HepG2 (cell line): Measurements from ENCODE around the gene VGLL4. TPM values are rescaled to one million over a fixed set of nuclear protein-coding genes. Genes with fewer than 3 reads are reported as not detected.

Experiments used
- ARNT2 ChIP-seq: sonication (generic); formaldehyde crosslinking; IDR thresholded peaks from 2 replicates; pipeline ENCODE4 v1.8.0; 2022; ENCODE audit warnings: mild to moderate bottlenecking, low read depth, missing genetic modification reagents, moderate library complexity
- ATF7-NPFF ChIP-seq: sonication (generic); formaldehyde crosslinking; IDR thresholded peaks from 2 replicates; pipeline ENCODE4 v1.8.1; 2023; ENCODE audit warnings: mild to moderate bottlenecking, low read depth, missing genetic modification reagents, moderate library complexity
- BRF2 ChIP-seq: sonication (generic); formaldehyde crosslinking; IDR thresholded peaks from 2 replicates; pipeline ENCODE4 v1.8.1; 2022; ENCODE audit warnings: mild to moderate bottlenecking, missing genetic modification reagents
- CENPT ChIP-seq: sonication (generic); formaldehyde crosslinking; IDR thresholded peaks from 2 replicates; pipeline ENCODE4 v1.8.0; 2022; ENCODE audit warnings: low read depth, mild to moderate bottlenecking, moderate library complexity, missing genetic modification reagents
- EED ChIP-seq: sonication (generic); formaldehyde crosslinking; IDR thresholded peaks from 2 replicates; pipeline ENCODE4 v1.5.0; 2020; ENCODE audit warnings: mild to moderate bottlenecking, missing genetic modification reagents
- FOSL2 ChIP-seq: sonication (generic); formaldehyde crosslinking; IDR thresholded peaks from 2 replicates; pipeline ENCODE4 v1.4.0; 2020; ENCODE audit warnings: missing genetic modification reagents
- FOXA3 ChIP-seq: IDR thresholded peaks from 2 replicates; pipeline ENCODE4 v1.6.1; 2016; ENCODE audit warnings: missing genetic modification reagents, missing compliant biosample characterization
- GABPB1 ChIP-seq: IDR thresholded peaks from 2 replicates; pipeline ENCODE4 v1.6.1; 2016; ENCODE audit warnings: mild to moderate bottlenecking, missing genetic modification reagents, moderate library complexity, missing compliant biosample characterization
- GATA4 ChIP-seq: sonication (generic); IDR thresholded peaks from 2 replicates; pipeline ENCODE4 v1.6.1; 2016; ENCODE audit warnings: antibody characterized with exemption, low read depth, borderline replicate concordance
- GATAD1 ChIP-seq: IDR thresholded peaks from 2 replicates; pipeline ENCODE4 v1.6.1; 2016; ENCODE audit warnings: missing genetic modification reagents, missing compliant biosample characterization
- HNRNPK ChIP-seq: fragments of 200-400 bp; formaldehyde crosslinking; IDR thresholded peaks from 2 replicates; pipeline ENCODE4 v1.6.1; 2018; ENCODE audit warnings: low read length, low read depth, moderate library complexity, mild to moderate bottlenecking; ENCODE audit not compliant: poor library complexity, severe bottlenecking
- MAX ChIP-seq: IDR thresholded peaks from 2 replicates; pipeline ENCODE4 v1.6.1; 2012; ENCODE audit warnings: inconsistent platforms
- POLR2AphosphoS2 ChIP-seq: IDR thresholded peaks from 2 replicates; pipeline ENCODE4 v1.6.1; 2011; ENCODE audit warnings: low read depth, low read length, improper control_type of control experiment
- ZBTB1 ChIP-seq: sonication (generic); formaldehyde crosslinking; IDR thresholded peaks from 2 replicates; pipeline ENCODE4 v1.4.0; 2020; ENCODE audit warnings: missing genetic modification reagents, borderline replicate concordance
- ZBTB7B ChIP-seq: sonication (generic); formaldehyde crosslinking; IDR thresholded peaks from 2 replicates; pipeline ENCODE4 v1.4.0; 2020; ENCODE audit warnings: missing genetic modification reagents
- ZNF3 ChIP-seq: IDR thresholded peaks from 2 replicates; pipeline ENCODE4 v1.7.0; 2017; ENCODE audit warnings: inconsistent platforms
- ZNF317 ChIP-seq: sonication (generic); formaldehyde crosslinking; IDR thresholded peaks from 2 replicates; pipeline ENCODE4 v1.5.0; 2020; ENCODE audit warnings: mild to moderate bottlenecking, missing genetic modification reagents
- ZNF512 ChIP-seq: sonication (generic); formaldehyde crosslinking; IDR thresholded peaks from 2 replicates; pipeline ENCODE4 v1.4.0; 2020; ENCODE audit warnings: mild to moderate bottlenecking, missing genetic modification reagents
- polyA plus RNA-seq, 8 experiments: library from polyadenylated mRNA; depleted of rRNA in 3 of 8; stranded (reverse) in 7 of 8; unstranded in 1 of 8; fragments of >200 nt; fragmentation: Illumina TruSeq in 4 of 8; extraction: Trizol in 4 of 8; gene quantifications; 2 replicates each; pipeline versions ENCODE4 v1.2.1 to v1.2.3, GENCODE V29; 2011 to 2016; ENCODE audit warnings: low read depth in 4 of 8, missing spikeins in 1 of 8, mixed read lengths in 1 of 8; ENCODE audit not compliant: insufficient read depth in 1 of 8
- total RNA-seq, 5 experiments: library from RNA; depleted of rRNA; stranded (reverse); fragments of >200 nt; fragmentation: Illumina TruSeq; extraction: Trizol; gene quantifications; 2 replicates each; pipeline ENCODE4 v1.2.3, GENCODE V29; 2016; ENCODE audit warnings: low read depth in 1 of 5
- TF ChIP-seq, protein P1 (sequence below): sonication (generic); formaldehyde crosslinking; IDR thresholded peaks from 2 replicates; pipeline ENCODE4 v1.4.0; 2020; ENCODE audit warnings: missing genetic modification reagents
- TF ChIP-seq, protein P2 (sequence below): sonication (generic); formaldehyde crosslinking; IDR thresholded peaks from 2 replicates; pipeline ENCODE4 v1.4.0; 2020; ENCODE audit warnings: missing genetic modification reagents
- TF ChIP-seq, protein P3 (sequence below): sonication (generic); formaldehyde crosslinking; IDR thresholded peaks from 2 replicates; pipeline ENCODE4 v1.5.1; 2020; ENCODE audit warnings: missing genetic modification reagents, mild to moderate bottlenecking, borderline replicate concordance

Gene VGLL4
- total and polyA plus RNA-seq, 2 of the 13 experiments (the other 11 are each of a cell fraction or from before 2014, with no cell fraction given): 23.2 to 39.0 TPM

GRCh38 chr3:11622586-11623550 is 20.8 kb downstream of the VGLL4 start (continued):
- TF ChIP-seq GABPB1 (CRISPR knock-in tag) (no peak), BRF2 (no peak), EED (CRISPR knock-in tag) (no peak), FOXA3 (CRISPR knock-in tag) (peak; percentile 59), FOSL2 (CRISPR knock-in tag) (peak; percentile 91), GATAD1 (CRISPR knock-in tag) (0 out of 2 replicates have a peak, but pooled peaks have one; percentile 10), ZBTB1 (CRISPR knock-in tag) (no peak), ZNF512 (CRISPR knock-in tag) (no peak), POLR2AphosphoS2 (no peak), ARNT2 (no peak), ZNF317 (CRISPR knock-in tag) (0 out of 2 replicates have a peak, but pooled peaks have one; percentile 9), CENPT (CRISPR knock-in tag) (no peak), MAX (peak; percentile 36; the same call in 1 of the 2 replicates), ZBTB7B (peak; percentile 58; the same call in 1 of the 2 replicates), HNRNPK (no peak), ZNF3 (CRISPR knock-in tag) (peak; percentile 69), ATF7-NPFF (CRISPR knock-in tag) (no peak), GATA4 (no peak)
- TF ChIP-seq, protein P1, sequence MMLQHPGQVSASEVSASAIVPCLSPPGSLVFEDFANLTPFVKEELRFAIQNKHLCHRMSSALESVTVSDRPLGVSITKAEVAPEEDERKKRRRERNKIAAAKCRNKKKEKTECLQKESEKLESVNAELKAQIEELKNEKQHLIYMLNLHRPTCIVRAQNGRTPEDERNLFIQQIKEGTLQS (CRISPR knock-in tag): peak; percentile 47
- TF ChIP-seq, protein P2, sequence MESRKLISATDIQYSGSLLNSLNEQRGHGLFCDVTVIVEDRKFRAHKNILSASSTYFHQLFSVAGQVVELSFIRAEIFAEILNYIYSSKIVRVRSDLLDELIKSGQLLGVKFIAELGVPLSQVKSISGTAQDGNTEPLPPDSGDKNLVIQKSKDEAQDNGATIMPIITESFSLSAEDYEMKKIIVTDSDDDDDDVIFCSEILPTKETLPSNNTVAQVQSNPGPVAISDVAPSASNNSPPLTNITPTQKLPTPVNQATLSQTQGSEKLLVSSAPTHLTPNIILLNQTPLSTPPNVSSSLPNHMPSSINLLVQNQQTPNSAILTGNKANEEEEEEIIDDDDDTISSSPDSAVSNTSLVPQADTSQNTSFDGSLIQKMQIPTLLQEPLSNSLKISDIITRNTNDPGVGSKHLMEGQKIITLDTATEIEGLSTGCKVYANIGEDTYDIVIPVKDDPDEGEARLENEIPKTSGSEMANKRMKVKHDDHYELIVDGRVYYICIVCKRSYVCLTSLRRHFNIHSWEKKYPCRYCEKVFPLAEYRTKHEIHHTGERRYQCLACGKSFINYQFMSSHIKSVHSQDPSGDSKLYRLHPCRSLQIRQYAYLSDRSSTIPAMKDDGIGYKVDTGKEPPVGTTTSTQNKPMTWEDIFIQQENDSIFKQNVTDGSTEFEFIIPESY (CRISPR knock-in tag): no peak
- TF ChIP-seq, protein P3, sequence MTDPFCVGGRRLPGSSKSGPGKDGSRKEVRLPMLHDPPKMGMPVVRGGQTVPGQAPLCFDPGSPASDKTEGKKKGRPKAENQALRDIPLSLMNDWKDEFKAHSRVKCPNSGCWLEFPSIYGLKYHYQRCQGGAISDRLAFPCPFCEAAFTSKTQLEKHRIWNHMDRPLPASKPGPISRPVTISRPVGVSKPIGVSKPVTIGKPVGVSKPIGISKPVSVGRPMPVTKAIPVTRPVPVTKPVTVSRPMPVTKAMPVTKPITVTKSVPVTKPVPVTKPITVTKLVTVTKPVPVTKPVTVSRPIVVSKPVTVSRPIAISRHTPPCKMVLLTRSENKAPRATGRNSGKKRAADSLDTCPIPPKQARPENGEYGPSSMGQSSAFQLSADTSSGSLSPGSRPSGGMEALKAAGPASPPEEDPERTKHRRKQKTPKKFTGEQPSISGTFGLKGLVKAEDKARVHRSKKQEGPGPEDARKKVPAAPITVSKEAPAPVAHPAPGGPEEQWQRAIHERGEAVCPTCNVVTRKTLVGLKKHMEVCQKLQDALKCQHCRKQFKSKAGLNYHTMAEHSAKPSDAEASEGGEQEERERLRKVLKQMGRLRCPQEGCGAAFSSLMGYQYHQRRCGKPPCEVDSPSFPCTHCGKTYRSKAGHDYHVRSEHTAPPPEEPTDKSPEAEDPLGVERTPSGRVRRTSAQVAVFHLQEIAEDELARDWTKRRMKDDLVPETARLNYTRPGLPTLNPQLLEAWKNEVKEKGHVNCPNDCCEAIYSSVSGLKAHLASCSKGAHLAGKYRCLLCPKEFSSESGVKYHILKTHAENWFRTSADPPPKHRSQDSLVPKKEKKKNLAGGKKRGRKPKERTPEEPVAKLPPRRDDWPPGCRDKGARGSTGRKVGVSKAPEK (CRISPR knock-in tag): no peak
